GM21825 (cell line): ENCODE results near the gene FBXO8.

Experiments
- ATAC-seq: cut with Tn5 transposase; IDR thresholded peaks from one replicate; pipeline ENCODE4 v1.9.1; 2021; ENCODE audit warnings: mild to moderate bottlenecking, moderate library complexity; ENCODE audit not compliant: unreplicated experiment

The FBXO8 gene

GRCh38 chr4:174284487-174284886 is 1.0 kb upstream of the FBXO8 start:
- no peak for ATAC-seq

- ATAC-seq = peak; percentile 99
These were observed 496 bp downstream of the FBXO8 start for GRCh38 chr4:174282836-174283506.

- ATAC-seq = no peak
These were observed 1.6 kb downstream of the FBXO8 start for GRCh38 chr4:174281901-174282300.

- no peak for ATAC-seq
These were observed 2.2 kb downstream of the FBXO8 start for GRCh38 chr4:174281182-174281737.

GRCh38 chr4:174279433-174280155 is 3.9 kb downstream of the FBXO8 start:
- no peak for ATAC-seq

- ATAC-seq = no peak
These were observed 5.0 kb downstream of the FBXO8 start for GRCh38 chr4:174278467-174278866.

GRCh38 chr4:174277433-174277832 is 6.0 kb downstream of the FBXO8 start:
- ATAC-seq = no peak

GRCh38 chr4:174275101-174275500 is 8.4 kb downstream of the FBXO8 start:
- ATAC-seq = no peak

- no peak for ATAC-seq
These were observed 9.0 kb downstream of the FBXO8 start for GRCh38 chr4:174274436-174274835.

GRCh38 chr4:174273930-174274329 is 9.5 kb downstream of the FBXO8 start:
- ATAC-seq = no peak

GRCh38 chr4:174266416-174266815 is 17.1 kb downstream of the FBXO8 start:
- ATAC-seq = no peak

- ATAC-seq = no peak
These were observed 17.6 kb downstream of the FBXO8 start for GRCh38 chr4:174265916-174266315.

- ATAC-seq = no peak
These were observed 20.1 kb downstream of the FBXO8 start for GRCh38 chr4:174263445-174263736.

GRCh38 chr4:174262624-174263444 is 20.6 kb downstream of the FBXO8 start:
- ATAC-seq = no peak

- peak; percentile 40 for ATAC-seq
These were observed 22.0 kb downstream of the FBXO8 start for GRCh38 chr4:174261432-174261831.

GRCh38 chr4:174260099-174260498 is 23.4 kb downstream of the FBXO8 start:
- peak; percentile 58 for ATAC-seq

- no peak for ATAC-seq
These were observed 23.9 kb downstream of the FBXO8 start for GRCh38 chr4:174259580-174259979.

GRCh38 chr4:174256277-174256713 is 27.2 kb downstream of the FBXO8 start:
- no peak for ATAC-seq

- no peak for ATAC-seq
These were observed 27.7 kb downstream of the FBXO8 start for GRCh38 chr4:174255786-174256185.

- ATAC-seq = no peak
These were observed 28.1 kb downstream of the FBXO8 start for GRCh38 chr4:174255374-174255773.

GRCh38 chr4:174254613-174255012 is 28.9 kb downstream of the FBXO8 start:
- ATAC-seq = no peak

GRCh38 chr4:174252412-174252811 is 31.1 kb downstream of the FBXO8 start:
- ATAC-seq = no peak
